GM18502 (cell line): Measurements from ENCODE around the gene FBLN1.
"Not testable (repeated sequence)": the region's sequence is repeated elsewhere in the genome, so short reads cannot be mapped to it uniquely, and the experiment has no call there.

ENCODE experiments used
- ATAC-seq: cut with Tn5 transposase; IDR thresholded peaks from one replicate; pipeline ENCODE4 v1.9.1; 2021; ENCODE audit warnings: mild to moderate bottlenecking; ENCODE audit not compliant: unreplicated experiment, poor library complexity

Gene FBLN1

DNA sequence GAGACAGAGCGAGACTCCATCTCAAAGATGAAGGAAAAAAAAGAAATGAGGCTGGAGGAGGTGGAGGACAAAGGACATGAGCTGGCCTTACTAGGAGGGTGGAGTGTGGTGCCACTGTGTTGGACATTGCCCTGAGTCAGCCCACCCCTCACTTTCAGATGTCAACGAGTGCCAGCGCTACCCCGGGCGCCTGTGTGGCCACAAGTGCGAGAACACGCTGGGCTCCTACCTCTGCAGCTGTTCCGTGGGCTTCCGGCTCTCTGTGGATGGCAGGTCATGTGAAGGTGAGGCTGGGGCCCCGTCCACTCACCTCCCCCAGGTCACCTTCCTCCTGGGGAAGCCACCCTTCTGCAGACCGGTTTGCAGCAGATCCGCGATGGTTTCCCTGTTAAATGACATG, 40.6 kb downstream of the FBLN1 start:
- no peak for ATAC-seq

DNA sequence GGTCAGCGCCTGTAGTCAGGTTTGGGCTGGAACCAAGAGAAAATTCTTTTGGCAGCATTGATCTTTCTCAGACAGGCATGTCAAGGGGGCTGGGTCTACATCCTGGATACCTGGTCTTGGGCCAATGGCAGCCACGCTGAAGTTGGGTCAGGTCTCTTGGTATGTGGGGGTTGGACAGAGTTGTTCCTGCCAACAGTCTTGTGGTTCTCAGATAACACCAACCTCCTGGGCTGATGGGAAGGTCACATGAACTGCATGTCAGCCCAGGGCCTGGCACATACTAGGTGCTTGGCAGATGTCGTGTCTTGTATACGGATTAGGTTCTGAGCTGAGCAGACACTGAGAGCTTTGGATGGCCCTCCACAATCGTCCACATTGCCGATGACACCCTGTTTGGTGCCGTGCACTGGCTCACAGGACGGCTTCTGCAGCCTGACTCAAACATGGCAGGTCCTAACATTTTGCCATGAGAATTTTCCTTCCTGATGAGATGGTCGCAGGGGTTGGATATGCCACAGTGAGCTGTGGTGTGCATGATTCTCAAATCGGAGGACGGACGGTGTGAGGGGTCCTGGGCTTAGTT, 42.0 kb downstream of the FBLN1 start:
- no peak for ATAC-seq

DNA sequence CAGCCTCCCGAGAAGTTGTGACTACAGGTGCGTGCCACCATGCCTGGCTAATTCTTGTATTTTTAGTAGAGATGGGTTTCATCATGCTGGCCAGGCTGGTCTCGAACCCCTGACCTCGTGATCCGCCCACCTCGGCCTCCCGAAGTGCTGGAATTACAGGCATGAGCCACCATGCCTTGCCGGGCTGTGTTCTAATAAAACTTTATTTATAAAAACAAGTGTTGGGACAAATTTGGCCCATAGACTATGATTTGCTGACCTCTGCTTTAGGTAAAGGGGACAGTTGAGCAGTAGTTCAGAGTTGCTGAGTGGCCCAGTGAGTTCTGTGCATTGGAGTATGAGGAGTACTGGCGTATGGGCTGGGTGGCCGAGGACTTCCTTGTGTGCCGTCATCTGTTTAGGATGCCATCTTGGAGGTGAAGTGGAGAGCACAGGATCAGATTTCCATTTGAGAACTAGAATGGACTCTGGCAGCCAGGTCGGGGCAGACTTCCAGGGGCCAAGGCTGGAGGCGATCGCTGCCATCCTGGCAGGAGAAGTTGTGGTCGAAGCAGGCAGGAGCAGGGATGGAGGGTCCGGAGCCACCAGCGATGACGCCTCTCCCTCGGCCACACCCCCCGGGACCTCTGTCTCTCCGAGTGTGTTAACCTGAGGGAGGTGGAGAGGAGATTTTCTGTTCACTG, 43.8 kb downstream of the FBLN1 start:
- ATAC-seq = no peak

DNA sequence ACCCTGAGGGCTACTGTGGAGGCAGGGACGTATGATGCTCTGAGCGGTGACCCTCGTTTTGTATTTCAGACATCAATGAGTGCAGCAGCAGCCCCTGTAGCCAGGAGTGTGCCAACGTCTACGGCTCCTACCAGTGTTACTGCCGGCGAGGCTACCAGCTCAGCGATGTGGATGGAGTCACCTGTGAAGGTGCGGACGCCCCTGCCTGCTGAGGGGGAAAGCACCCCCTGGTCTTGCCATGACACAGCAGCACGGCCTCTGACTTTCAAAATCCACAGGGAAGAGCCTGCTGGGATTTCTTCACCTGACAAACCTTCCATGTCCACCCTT, 44.3 kb downstream of the FBLN1 start:
- ATAC-seq = no peak

DNA sequence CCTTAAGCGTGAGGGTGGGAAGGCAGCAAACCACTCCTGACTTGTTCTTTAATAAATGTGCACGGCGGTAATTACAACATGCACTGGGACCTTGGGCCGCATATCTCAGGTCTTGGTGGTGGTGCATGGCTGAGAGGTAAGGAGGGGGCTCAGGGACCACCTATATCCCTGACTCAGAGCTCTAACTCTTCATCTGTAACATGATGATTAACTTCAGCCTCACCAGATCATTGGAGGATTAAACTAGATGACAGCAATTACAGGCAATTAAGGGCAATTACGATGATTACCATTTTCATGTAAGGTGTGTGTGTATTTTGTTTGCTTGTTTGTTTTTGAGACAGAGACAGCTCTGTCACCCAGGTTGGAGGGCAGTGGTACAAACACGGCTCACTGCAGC, 45.0 kb downstream of the FBLN1 start:
- no peak for ATAC-seq

DNA sequence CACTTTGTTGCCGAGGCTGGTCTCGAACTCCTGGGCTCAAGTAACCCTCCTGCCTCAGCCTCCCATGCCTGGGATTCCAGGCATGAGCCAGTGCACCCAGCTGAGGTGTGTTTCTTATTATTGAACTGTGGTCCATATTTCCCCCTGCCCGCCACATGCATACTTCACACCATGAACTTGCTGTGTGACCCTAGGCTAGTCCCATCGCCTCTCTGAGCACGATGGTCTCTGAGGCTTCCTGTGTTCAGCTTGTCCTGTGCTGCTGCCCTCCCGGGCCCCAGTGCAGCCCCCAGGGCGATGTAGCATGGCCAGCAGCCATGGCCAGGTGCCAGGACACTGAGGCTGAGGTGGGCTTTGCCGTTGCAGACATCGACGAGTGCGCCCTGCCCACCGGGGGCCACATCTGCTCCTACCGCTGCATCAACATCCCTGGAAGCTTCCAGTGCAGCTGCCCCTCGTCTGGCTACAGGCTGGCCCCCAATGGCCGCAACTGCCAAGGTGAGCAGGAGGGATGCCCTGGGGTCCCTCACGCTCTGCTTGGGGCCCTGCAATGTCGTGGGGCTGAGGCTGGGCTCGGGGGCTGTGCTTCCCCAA, 45.7 kb downstream of the FBLN1 start:
- ATAC-seq = no peak

DNA sequence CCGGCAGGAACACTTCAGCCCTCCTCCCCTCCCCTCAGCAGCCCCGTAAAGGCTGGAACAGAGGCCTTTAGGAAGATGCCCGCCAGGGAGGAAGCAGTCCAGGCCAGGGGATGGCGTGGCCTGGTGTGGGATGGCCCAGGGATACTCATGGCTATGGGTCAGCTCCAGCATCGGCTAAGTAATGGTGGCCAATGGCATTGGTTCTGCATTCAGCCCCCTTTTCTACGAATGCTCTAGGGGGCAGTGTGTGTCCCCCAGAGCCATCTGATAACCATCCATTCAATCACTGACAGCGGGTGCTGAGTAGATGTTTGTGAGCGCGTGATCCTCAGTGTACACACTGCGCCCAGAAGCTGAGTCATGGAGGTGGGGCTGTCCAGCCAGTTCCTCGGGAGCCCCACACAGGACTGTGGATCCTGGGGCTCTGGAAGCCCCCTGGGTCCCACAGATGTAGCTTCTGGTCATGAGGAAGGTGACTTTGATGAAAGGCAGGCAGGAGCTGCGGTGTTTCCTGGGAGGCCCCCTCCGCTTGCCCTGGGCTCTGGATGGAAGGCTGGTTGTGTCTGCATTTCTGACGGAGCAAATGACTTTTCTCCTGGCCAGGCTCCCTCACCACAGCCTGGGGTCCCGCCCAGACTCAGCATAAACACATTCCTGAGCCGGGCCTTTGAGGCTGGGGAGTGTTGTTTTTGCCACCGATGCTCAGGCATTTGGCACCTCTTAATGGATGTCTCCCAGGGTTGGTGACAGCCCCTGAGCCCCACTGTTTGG, 46.5 kb downstream of the FBLN1 start:
- no peak for ATAC-seq

DNA sequence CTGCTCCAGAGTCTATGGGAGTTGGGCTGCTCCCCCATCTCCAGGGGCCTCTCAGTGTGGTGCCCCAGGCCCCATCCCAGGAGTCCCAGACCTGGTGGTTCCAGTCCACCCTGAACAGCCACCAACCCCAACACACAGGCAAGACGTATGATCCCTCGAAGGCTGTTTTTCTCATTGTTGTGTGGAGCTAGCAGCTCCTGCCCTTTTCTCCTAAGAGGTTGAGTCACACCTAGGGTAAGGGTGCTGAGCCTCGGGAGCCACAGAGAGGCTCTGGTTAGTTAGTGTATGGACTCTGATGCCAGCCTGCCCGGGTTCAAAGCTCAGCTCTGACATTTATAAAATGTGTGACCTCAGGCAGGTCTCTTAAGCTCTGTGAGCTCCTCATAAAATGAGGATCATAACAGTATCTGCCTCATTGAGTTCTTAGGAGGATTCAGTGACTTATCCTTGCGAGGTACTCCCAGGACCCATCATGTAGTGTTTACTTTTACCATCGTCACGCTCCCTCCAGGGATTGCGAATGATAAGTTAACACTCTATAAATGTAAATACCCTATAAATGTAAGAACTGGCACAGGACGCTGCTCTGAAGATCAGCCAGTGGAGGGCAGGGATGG, 47.2 kb downstream of the FBLN1 start:
- ATAC-seq = no peak

DNA sequence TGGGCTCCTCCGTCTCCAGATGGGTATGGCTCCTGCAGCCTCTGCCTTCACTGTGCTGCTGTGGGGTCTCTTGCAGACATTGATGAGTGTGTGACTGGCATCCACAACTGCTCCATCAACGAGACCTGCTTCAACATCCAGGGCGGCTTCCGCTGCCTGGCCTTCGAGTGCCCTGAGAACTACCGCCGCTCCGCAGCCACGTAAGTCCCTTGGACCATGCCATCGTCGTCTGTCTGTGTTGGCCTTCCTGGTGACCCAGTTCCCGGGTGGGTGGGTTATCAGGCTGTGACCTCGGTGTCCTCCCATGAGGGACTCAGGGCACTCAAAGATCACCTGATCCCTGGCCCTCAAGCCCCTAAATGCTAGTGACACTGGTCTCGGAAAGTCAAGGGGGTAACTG, 47.7 kb downstream of the FBLN1 start:
- ATAC-seq = no peak

DNA sequence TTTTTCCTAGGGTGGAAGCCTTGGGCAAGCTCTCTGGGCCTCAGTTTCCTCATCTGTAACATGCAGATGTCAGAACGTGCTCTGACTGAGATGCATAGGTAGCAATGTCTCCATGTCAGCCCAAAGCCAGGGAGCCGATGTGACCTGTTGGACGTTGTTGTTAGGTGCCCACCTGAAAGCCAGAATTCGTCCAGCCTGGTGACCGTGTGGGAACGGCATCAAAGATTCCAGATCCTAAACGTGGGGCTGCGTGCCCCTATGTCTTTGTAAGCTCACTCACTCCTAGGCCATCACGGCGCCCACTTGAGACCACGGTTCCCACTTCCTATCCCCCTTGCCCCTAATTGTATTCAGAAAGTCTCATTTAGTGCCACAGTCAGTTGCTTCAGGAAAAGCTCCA, 48.2 kb downstream of the FBLN1 start:
- no peak for ATAC-seq

DNA sequence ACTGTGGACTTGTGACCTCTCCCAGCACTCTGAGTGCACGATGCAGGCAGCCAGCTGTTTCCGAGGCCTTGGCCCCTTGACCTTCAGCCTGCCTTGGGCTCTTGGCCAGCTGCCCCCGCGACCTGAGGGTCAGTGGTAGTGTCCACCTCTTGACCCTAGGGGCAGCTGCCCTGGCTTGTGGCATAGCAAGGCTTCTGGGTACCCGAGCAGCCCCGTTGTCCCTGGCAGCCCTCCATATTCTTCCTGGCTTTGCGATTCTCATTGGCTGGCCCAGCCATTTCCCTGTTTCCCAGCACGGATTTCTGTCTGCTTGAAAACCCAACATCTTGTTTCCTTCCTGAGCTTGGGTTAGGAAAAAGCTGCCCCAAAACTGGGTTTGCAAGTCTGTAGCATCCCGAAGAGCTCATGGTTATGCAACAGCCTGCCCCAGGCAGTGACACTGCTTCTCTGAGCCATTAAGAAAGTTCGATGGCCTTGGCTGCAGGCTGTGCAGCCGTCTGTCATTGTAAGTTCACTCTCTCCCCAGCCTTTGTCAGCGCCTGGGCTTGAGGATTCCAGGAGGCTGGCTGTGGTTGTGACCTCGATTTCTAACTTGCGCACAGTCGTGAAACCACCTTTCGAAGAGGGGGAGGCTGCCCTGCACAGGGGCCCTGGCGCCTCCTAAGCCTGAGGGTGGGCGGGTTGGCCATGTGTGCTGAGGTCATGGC, 48.8 kb downstream of the FBLN1 start:
- no peak for ATAC-seq

DNA sequence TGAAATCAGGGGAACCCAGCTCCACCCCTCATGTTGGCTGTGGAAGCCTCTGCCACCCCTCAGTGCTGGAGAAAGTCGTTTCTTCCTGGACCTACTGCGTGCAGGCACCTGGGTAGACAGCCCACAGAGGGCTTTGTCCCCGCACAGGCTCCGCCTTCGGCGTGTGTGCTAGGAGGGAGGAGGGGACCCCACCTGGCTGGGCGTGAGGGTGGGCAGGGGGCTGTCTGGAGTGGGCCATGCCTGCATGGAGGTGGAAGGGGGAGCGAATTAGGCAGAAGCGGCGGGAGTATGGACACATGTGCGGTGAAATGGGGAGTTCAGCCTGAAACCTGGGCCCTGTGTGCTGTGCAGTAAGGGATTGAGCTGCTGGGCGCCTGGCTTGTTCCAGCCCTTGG, 49.3 kb downstream of the FBLN1 start:
- no peak for ATAC-seq

DNA sequence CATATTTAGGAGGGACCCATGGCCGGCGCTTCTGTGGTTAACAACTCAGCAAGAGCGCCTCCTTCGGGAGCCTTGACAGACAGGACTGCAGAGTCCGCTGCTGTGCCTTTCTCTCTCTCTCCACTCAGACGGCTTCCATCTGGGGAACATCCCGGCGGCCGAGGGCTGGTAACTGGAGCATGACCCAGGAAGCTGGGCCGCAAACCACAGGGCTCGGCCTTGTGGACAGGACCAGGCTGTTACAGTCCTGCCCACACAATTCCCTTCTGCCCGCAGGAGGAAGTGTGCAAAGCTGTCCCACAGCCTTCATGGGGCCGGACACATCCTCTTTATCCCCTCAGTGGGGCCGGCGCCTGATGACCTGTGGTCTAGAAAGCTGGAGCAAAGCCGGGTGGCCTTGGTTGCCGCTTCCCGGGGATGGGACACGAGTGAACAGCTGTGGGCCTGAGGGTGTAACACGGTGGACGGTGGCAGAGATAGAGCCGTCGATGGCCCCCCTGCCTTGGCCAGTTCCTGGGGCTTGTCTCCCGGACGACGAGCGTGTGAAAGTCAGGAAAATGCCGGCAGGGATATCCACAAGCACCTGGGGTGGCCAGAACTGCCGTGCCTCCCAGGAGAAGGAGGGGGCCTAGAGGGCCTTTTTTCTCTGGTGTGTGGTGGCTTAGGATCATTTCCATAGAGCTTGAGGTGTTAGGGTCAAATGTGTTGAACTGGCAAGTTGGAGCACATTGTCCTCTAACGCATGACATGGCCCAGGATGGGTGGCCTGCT, 50.1 kb downstream of the FBLN1 start:
- no peak for ATAC-seq

DNA sequence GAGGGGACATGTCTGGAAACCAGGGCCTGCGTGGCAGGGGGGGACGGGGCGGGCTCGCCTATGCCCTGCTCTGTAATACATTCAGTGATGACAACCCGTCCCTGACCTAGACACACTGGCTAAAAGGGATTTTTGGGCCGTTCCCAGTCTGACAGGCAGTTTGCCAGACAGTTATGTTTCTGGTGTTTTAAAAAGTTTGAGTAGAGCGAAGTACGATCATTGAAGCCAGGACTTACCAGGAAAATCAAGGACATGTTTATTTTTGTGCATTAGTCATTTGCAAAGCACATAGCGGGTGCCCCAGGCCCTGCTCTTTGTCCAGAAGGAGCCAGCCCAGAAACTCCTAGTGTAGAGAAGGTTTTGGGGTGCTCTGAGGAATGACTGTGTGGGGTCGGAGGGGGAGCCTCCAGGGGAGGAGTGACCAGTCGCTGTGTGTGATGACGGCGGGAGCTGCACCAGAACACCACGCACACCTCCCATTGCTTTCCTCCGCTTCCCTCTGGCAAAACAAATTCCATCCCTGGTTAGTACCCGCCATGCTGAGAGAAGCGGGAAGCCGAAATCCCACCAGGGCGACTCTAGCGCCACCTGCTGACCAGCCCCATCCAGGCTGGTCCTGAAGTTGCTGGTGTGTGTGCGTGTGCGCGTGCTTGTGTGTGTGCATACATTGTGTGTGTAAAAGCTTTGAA, 50.8 kb downstream of the FBLN1 start:
- ATAC-seq = no peak

DNA sequence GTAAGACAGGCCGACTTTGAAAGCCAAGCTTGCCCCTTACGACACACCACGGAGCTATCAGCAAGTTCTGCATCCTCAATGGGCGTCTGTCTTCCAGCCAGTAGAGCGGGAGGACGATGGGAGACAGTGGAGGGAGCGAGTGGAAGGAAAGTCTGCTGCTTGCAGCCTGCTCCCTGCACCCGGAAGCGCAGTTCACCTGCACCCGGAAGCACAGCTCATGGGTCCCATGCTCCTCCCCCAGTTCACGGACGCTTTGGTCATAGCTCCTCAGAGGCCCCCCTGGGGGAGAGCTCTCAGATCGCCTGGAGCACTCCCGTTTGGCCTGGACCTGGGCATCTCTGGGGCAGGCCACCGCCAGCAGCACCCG, 51.3 kb downstream of the FBLN1 start:
- no peak for ATAC-seq

DNA sequence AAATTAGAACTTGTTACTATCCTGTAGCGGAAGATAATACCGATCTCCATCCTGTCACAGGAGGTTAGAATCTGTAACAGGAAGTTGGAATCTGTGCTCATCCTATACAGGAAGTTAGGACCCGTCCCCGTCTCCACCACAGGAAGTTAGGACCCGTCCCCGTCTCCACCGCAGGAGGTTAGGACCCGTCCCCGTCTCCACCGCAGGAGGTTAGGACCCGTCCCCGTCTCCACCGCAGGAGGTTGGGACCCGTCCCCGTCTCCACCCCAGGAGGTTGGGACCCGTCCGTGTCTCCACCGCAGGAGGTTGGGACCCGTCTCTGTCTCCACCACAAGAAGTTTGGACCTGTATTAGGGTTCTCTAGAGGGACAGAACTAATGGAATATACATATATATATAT, 52.2 kb downstream of the FBLN1 start:
- ATAC-seq = no peak

DNA sequence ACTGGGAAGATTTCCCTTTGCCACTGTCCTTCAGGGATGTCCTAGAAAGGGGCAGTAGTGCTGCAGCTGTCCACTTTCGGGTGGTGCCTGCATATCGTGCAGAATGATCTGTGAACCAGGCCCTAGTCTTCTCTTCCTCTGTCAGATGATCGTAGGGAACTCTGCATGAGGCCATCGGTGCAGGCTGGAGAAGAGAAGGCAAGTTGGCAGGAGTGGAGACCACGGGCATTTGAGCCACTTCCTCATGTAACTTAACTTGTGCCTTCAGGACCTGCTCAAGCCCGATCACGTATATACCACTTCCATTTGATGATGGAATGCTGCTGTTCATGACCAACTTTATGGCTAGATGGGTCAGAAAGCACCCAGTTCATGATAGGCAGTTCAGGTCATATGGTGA, 55.2 kb downstream of the FBLN1 start:
- ATAC-seq = not testable (repeated sequence)

DNA sequence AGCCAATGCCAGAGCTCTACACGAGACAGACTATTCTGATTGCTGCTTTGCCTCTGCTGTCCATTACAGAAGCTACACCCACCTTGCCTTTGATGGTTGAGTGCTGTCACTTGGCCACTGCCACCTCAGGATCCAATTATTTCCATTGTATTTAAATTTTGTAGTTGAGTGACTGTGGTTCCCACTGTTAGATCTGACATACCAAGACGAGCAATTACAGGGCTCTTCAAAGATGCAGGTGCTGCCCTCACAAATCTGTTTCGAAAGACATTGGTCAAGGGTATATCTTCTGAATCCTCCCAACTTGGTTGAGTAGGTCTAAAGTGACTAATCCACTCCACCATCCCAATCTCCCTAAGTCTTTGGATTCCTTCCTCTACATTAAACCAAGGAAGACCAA, 57.4 kb downstream of the FBLN1 start:
- not testable (repeated sequence) for ATAC-seq

DNA sequence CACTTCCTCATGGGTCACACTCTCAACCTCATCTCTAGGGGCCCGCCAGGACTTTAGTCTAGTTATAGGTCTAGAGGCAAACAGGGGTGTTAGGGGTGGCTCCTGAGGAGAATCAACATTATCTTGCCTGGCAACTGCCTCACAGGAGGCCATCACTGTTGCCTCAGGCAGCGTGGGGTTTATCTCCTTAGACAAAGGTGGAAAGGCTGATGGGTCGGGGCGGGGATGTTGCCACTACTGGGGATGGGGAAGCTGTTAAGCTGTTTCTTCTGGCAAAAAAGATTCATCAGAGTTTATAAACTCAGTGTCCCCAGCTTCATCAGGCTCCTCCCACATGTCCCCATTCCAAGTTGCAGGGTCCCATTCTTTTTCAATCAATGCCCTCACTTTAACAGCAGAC, 58.1 kb downstream of the FBLN1 start:
- not testable (repeated sequence) for ATAC-seq
